GM15510 (cell line): ENCODE data around the gene IL1R1.

Source experiments
- POLR2A ChIP-seq: IDR thresholded peaks from 3 replicates; pipeline ENCODE4 v1.6.1; 2011; ENCODE audit warnings: borderline replicate concordance; ENCODE audit not compliant: insufficient read length; ENCODE audit errors: extremely low read depth

The IL1R1 gene

DNA sequence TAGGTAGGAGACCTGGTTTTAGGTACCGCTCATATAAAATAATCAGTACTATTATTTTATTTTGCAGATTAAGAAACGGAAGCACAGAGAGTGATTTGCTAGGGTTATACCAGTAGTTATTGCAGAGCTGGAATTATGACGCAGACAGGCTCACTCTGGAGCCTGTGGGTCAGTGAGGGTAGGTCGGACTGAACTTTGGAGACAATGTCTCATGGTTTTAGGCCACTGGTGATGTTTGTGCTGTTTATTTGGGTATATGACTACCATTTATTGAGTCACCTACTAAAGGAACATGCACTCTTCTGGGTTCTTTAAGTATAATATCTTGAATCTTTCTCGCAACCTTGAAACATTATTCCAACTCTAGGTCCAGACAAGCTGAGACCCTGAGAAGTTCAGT, 33.5 kb upstream of the IL1R1 start:
- no peak for TF ChIP-seq POLR2A

GRCh38 chr2:102110171-102110570, 32.4 kb upstream of the IL1R1 start:
- no peak for TF ChIP-seq POLR2A

DNA sequence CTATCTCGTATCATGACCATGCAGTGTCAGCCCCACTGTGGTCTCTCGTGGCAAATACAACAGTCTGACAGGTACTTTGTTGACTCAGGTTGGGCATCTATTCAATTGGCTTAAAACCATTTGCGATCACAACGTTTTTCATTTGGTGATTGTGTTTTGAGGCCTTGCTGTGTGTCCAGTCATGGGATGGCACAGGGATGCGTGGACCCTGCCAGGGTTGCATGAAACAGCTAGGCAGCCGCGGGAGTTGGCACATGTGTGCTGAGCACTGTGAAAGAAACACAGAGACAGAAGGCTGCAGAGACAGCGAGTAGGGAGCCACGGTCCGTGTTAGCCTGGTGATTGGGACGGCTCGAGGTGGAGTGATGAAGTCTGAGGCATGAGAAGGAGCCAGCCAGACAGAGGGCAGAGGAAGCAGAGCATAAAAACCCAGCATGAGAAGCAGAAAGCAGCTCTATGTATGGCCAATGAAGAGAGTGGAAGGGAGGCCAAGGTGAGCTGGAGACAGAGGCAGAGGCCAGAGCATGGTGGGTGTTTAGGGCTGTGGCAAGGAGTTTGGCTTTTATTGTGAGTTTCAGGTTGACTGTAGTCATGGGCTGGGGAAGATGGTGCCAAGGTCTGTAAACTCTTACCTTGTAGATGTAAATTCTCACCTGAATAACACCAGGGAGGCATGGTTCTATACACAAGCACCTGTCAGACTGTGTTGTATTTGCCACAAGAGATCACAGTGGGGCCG, 31.8 kb upstream of the IL1R1 start:
- TF ChIP-seq POLR2A: no peak

DNA sequence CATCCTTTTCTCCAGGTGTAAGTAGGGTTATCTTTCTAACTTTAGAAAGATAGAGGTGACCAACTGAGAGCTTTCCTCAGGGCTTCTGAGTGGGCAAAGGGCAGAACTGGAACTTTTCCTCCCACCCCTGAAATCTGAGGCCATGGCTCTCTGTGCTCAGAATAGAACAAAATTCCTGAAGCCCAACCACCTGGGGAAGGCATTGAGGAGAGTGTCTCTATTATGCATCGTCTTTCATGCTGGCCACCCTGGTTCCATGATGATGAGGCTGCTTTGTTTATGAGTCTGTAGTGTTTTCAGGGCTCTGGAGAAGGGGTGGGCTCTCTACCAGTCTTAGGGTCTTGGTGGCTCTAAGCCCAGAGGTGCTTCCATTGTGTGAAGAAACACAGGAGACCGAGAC, 30.7 kb upstream of the IL1R1 start:
- TF ChIP-seq POLR2A: no peak

GRCh38 chr2:102112271-102112670, 30.3 kb upstream of the IL1R1 start:
- no peak for TF ChIP-seq POLR2A

- TF ChIP-seq POLR2A: no peak
These were observed 29.6 kb upstream of the IL1R1 start for GRCh38 chr2:102112692-102113665.

DNA sequence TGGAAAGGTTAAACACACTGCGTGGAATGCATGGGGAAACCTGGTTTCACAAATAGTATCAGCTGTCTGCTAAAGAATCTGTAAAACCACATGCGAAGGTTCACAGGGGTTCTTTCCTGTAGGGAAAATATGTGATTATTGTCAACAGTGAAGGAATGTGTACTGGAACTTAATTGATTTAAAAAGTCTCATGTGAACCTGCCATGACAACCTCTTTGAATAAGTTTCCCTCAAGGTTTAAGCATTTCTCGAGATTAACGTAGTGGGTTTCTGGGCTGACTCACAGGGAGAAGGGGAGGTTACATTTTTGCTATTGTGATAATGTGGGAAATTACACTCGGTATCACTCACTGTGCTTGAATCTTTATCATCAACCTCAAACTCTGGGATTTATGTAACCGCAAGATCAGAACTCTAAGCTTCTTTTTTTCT, 28.2 kb upstream of the IL1R1 start:
- TF ChIP-seq POLR2A: no peak

DNA sequence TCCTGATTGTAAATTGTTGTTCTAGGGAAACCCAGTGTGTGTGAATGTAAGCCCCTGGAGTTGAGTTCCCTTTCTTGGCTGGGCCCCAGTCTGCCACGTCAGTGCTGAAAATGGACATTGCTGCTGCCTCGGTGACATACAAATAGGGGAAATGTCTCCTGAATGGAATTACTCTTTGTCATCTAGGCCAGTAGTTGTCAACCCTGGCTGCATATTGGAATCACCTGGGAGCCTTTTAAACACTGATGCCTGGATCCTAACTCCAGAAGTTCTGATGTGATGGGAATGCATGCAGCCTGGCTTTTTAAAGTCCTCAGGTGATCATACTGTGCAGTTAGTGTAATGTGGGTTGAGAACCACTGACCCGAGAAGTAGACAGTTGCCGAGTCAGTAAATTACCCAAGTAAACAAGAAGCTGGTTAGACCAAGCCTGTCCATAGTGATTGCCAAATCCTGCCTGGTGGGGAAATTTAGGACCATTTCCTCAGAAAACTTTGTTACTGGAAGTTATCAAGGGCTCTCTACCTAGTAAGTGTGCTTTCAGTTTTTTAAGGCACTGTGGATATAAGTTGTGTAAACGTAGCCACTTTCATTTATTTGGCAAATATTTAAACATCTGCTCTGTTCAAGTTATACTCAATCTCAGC, 27.6 kb upstream of the IL1R1 start:
- no peak for TF ChIP-seq POLR2A

DNA sequence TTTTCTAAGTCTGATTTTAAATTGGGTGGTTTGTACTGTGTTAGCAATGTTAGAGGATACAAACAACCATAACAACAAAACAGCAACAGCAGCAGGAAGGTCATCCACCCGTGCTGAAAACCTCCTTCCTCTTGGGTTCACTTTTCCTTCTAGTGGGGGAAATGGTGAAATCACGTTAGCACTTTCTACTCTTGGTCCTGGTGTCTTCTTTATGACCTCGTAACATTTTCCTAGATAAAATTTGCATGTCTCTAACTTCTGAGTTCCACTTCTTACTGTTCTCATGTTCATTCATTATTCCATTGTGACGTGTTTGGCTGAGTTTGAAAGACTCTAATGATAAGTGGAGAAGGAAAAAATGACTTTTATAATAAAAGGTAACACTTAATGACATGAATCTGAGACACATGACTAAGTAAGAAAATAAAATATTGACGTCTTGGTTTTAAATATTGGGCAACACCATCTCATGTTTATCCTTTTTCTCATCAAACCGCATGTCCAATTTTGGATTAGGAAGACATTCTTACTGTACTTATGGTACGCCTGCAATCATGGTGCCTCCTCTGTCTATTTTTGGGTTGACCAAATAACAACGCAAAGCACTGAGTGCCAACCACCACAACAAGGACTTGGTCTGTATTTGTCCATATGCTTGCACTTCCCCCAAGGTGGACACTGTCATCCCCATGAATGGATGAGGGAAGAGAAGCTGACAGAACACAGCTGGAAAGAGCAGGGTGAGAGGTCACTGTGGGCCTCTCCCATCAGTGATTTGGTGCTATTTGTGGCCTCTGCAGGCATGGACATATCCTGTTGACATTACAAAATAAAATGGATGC, 25.7 kb upstream of the IL1R1 start:
- TF ChIP-seq POLR2A: no peak

- TF ChIP-seq POLR2A: no peak
These were observed 25.1 kb upstream of the IL1R1 start for GRCh38 chr2:102117472-102117858.

DNA sequence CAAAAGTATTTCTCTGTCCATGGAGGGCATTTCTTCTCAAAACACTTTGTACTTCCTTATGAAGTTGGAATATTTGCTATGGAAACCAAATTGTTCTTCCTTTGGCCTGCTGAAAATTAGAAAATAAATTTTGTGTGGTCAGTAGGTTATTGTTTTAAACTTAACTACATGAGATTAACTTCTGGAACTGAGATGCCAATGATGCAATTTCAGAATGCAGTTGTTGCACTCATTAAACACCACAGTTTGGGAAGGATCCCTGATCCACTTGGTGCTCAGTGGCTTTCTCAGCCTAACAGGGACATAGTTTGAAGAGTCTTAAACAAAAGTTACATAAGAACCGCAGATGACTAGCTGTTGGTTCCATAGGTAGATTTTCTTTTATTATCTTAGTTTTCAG, 23.3 kb upstream of the IL1R1 start:
- TF ChIP-seq POLR2A: no peak

DNA sequence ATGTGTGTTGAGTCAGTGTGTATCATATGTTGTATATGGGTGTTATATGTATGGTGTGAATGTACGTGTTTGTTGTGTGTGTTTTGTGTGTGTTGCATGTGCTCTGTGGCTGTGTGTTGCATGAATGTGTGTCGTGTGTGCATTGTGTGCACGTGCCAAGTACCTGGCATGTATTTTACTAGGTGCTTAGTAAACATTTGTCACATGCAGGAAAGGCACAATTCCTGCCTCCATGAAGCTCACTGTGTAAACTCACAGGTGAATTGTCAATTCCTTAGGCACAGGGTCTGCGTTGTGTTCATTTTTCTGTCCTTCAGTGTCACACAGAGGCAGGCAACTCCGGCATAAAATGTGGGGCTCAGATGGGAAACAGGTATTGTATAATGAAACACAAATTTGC, 22.3 kb upstream of the IL1R1 start:
- no peak for TF ChIP-seq POLR2A

DNA sequence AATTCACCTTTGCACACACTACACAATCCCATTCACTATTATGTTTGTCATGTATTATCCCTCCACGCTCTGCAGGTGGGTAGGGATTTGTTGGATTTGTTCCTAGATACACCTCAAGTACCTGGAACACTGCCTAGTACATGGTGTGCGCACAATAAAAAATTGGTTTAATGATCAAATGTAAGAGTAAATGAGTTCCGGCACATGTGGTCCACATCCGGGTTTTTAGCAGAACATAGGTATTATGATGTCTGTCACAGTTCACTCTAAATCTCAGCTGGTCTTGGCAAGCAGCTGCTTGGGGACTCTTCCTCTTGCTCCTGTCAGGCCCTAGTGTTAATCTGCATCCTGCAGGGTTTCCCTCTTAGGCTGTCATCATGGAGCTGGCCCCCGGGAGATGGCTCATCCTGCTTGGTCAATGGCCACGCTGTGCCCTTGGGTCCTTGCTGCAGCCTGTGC, 21.8 kb upstream of the IL1R1 start:
- TF ChIP-seq POLR2A: no peak

DNA sequence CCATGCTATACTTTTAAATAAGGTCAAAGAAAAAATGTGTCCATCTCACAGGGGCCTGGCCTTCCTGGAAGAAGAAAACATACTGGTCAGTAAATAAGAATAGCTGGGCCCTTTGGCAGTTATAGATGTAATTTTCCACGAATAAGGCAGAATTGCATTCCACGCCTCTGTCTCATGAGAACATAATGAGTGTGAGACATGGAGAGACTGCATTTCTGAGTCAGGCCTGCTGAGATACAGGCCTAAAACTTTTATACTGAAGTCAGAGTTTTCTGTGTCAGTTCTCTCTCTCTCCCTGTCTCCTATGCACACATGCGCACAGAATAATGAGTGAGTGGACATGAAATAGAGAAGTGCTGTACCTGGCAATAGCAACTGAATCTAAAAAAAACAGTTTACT, 20.4 kb upstream of the IL1R1 start:
- no peak for TF ChIP-seq POLR2A
